GM19043 (cell line): ENCODE data around the gene P3H1.

Experiments
- ATAC-seq: cut with Tn5 transposase; IDR thresholded peaks from one replicate; pipeline ENCODE4 v1.9.1; 2021; ENCODE audit warnings: low read depth; ENCODE audit not compliant: unreplicated experiment

P3H1 gene

GRCh38 chr1:42747125-42747524 lies 19.7 kb downstream of the P3H1 start:
- no peak for ATAC-seq

GRCh38 chr1:42746436-42747105 lies 20.3 kb downstream of the P3H1 start:
- no peak for ATAC-seq

GRCh38 chr1:42745851-42746250 lies 21.0 kb downstream of the P3H1 start:
- ATAC-seq = no peak

GRCh38 chr1:42744148-42744413 lies 22.7 kb downstream of the P3H1 start:
- no peak for ATAC-seq

- no peak for ATAC-seq
These were observed 23.3 kb downstream of the P3H1 start for GRCh38 chr1:42743317-42744147.

GRCh38 chr1:42742617-42743316 lies 24.1 kb downstream of the P3H1 start:
- no peak for ATAC-seq

- no peak for ATAC-seq
These were observed 24.7 kb downstream of the P3H1 start for GRCh38 chr1:42742141-42742540.

GRCh38 chr1:42741706-42742105 lies 25.1 kb downstream of the P3H1 start:
- ATAC-seq = no peak

GRCh38 chr1:42740851-42741580 lies 25.8 kb downstream of the P3H1 start:
- ATAC-seq = no peak

GRCh38 chr1:42739753-42740700 lies 26.8 kb downstream of the P3H1 start, which contains the start of gene CLDN19:
TSS of gene CLDN19 (minus strand) at chr1:42740236. CDS start at chr1:42740063, 173 bp downstream.
- ATAC-seq = no peak

GRCh38 chr1:42738678-42739226 lies 28.1 kb downstream of the P3H1 start:
- no peak for ATAC-seq

- ATAC-seq = no peak
These were observed 28.7 kb downstream of the P3H1 start for GRCh38 chr1:42737986-42738677.

GRCh38 chr1:42737257-42737656 lies 29.6 kb downstream of the P3H1 start:
- ATAC-seq = no peak

- no peak for ATAC-seq
These were observed 30.1 kb downstream of the P3H1 start for GRCh38 chr1:42736571-42737200.

- ATAC-seq = no peak
These were observed 30.7 kb downstream of the P3H1 start for GRCh38 chr1:42736152-42736551.

GRCh38 chr1:42735477-42736105 lies 31.2 kb downstream of the P3H1 start:
- no peak for ATAC-seq

GRCh38 chr1:42735056-42735455 lies 31.8 kb downstream of the P3H1 start:
- ATAC-seq = no peak
